ENCODE data around the gene BTNL8.

BTNL8 gene

DNA sequence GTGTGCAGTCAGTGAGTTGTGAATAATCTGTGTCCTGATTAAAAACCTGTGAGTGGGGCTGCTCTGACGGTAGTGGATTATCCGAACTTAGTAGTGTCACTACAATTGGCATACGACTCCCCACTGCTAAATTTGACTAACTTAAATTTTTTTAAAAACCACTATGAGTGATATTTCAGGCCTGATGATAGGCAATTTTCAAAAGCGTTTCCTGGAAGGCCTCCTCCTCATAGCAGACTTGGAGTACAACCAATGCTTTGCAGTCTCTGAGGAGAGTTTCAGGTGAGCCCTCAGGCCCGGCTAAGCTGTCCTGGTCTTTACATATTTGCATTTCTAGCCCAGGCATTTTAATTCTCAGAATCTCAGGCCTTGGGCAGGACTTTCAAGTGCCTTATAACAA is 10.8 kb downstream of the BTNL8 start:
- TF ChIP-seq, protein P1, sequence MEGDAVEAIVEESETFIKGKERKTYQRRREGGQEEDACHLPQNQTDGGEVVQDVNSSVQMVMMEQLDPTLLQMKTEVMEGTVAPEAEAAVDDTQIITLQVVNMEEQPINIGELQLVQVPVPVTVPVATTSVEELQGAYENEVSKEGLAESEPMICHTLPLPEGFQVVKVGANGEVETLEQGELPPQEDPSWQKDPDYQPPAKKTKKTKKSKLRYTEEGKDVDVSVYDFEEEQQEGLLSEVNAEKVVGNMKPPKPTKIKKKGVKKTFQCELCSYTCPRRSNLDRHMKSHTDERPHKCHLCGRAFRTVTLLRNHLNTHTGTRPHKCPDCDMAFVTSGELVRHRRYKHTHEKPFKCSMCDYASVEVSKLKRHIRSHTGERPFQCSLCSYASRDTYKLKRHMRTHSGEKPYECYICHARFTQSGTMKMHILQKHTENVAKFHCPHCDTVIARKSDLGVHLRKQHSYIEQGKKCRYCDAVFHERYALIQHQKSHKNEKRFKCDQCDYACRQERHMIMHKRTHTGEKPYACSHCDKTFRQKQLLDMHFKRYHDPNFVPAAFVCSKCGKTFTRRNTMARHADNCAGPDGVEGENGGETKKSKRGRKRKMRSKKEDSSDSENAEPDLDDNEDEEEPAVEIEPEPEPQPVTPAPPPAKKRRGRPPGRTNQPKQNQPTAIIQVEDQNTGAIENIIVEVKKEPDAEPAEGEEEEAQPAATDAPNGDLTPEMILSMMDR (IDR thresholded peaks at IDR 0.05; ENCODE audit: low read depth, low read length) = no peak
- Histone ChIP-seq H3K9me3 (ENCODE audit: severe bottlenecking) (no peaks in the 10 kb centered on the region), H3K36me3 (no peaks in the 10 kb centered on the region), H3K27me3 (ENCODE audit: insufficient read depth, low read depth, severe bottlenecking) (peaks cover 13% of the 10 kb centered on the region), H3K27ac (no peak overlapping the region), H3K4me3 (ENCODE audit: low read depth, low read length) (no peak overlapping the region)
- DNase-seq = no peak

- Histone ChIP-seq H3K36me3 (no peaks in the 10 kb centered on the region), H3K9me3 (ENCODE audit: severe bottlenecking) (no peaks in the 10 kb centered on the region), H3K27ac (no peak overlapping the region), H3K27me3 (ENCODE audit: insufficient read depth, low read depth, severe bottlenecking) (peaks cover 13% of the 10 kb centered on the region), H3K4me3 (ENCODE audit: low read depth, low read length) (no peak overlapping the region)
- DNase-seq = no peak
- TF ChIP-seq, protein P1 (IDR thresholded peaks at IDR 0.05; ENCODE audit: low read depth, low read length) = no peak
Observed at GRCh38 chr5:180910182-180910581, 11.2 kb downstream of the BTNL8 start.

- no peak overlapping the region for H3K27ac ChIP-seq
- H3K9me3 ChIP-seq (ENCODE audit: severe bottlenecking) = no peaks in the 10 kb centered on the region
- no peak overlapping the region for H3K4me3 ChIP-seq (ENCODE audit: low read depth, low read length)
- TF ChIP-seq, protein P1 (IDR thresholded peaks at IDR 0.05; ENCODE audit: low read depth, low read length) = no peak
- H3K36me3 ChIP-seq = no peaks in the 10 kb centered on the region
- peaks cover 13% of the 10 kb centered on the region for H3K27me3 ChIP-seq (ENCODE audit: insufficient read depth, low read depth, severe bottlenecking)
- no peak for DNase-seq
Observed at GRCh38 chr5:180910735-180911134, 11.8 kb downstream of the BTNL8 start.

GRCh38 chr5:180914646-180915045 is 15.7 kb downstream of the BTNL8 start:
- no peak for DNase-seq
- Histone ChIP-seq H3K36me3 (no peaks in the 10 kb centered on the region), H3K27me3 (ENCODE audit: insufficient read depth, low read depth, severe bottlenecking) (peaks cover 6% of the 10 kb centered on the region), H3K4me3 (ENCODE audit: low read depth, low read length) (no peak overlapping the region), H3K9me3 (ENCODE audit: severe bottlenecking) (no peaks in the 10 kb centered on the region), H3K27ac (no peak overlapping the region)
- TF ChIP-seq, protein P1 (IDR thresholded peaks at IDR 0.05; ENCODE audit: low read depth, low read length) = no peak

DNA sequence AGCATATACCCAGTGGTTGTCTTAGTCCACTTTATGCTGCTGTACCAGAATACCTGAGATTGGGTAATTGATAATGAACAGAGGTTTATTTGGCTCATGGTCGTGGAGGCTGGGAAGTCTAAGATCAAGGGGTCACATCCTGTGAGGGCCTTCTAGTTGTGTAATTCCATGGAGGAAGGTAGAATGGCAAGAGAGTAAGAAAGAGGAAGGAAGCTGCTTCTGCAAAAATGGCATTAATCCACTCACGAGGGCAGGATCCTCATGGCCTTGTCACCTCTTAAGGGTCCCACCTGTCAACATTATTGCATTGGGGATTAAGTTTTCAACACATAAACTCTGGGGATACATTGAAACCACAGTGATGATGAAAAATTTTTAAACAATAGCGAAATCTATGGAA is 17.0 kb downstream of the BTNL8 start:
- Histone ChIP-seq H3K4me3 (ENCODE audit: low read depth, low read length) (no peak overlapping the region), H3K27me3 (ENCODE audit: insufficient read depth, low read depth, severe bottlenecking) (peaks cover 6% of the 10 kb centered on the region)
- TF ChIP-seq, protein P1 (IDR thresholded peaks at IDR 0.05; ENCODE audit: low read depth, low read length) = no peak

DNA sequence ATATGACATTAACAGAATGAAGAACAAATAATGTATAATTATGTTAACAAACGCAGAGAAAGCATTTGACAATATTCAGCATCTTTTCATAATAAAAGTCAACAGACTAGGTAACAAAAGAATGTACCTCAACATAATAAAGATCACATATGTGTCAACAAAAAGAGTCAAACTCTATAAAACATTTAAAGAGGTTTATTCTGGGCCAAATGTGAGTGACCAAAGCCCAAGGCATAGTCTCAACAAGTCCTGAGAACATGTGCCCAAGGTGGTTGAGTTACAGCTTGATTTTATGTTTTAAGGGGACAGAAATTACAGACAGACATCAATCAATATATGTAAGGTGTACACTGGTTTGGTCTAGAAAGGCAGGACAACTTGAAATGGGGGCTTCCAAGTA is 19.4 kb downstream of the BTNL8 start:
- H3K36me3 ChIP-seq = no peaks in the 10 kb centered on the region
- no peaks in the 10 kb centered on the region for H3K27me3 ChIP-seq (ENCODE audit: insufficient read depth, low read depth, severe bottlenecking)
- no peak overlapping the region for H3K27ac ChIP-seq
- H3K9me3 ChIP-seq (ENCODE audit: severe bottlenecking) = no peaks in the 10 kb centered on the region
- no peak for DNase-seq
- TF ChIP-seq, protein P1 (IDR thresholded peaks at IDR 0.05; ENCODE audit: low read depth, low read length) = no peak
- H3K4me3 ChIP-seq (ENCODE audit: low read depth, low read length) = no peak overlapping the region

More for the DNA sequence above, 17.0 kb downstream of the BTNL8 start:
- H3K9me3 ChIP-seq (ENCODE audit: severe bottlenecking) = no peaks in the 10 kb centered on the region
- no peak overlapping the region for H3K27ac ChIP-seq
- no peak for DNase-seq
- H3K36me3 ChIP-seq = no peaks in the 10 kb centered on the region
